ENCODE results near the gene CCDC51. TPM values are rescaled to one million over a fixed set of nuclear protein-coding genes. Genes with fewer than 3 reads are reported as not detected.

CCDC51 gene
- total RNA-seq, 4 donors from 2014 or later = 6.4 to 18.7 (median 13.6) TPM

- peaks cover 28% of the 10 kb centered on the region for H3K4me1 ChIP-seq
- H3K9me3 ChIP-seq = no peaks in the 10 kb centered on the region
- peaks cover 90% of the 10 kb centered on the region for H3K36me3 ChIP-seq
- 90% methylated on average over 10 of the region's 17 CpGs for WGBS
- H3K4me3 ChIP-seq = no peak overlapping the region
- no peaks in the 10 kb centered on the region for H3K27me3 ChIP-seq
- TF ChIP-seq CTCF (IDR thresholded peaks at IDR 0.05) = no peak
- no peak for TF ChIP-seq POLR2AphosphoS5 (IDR thresholded peaks at IDR 0.05)
- H3K27ac ChIP-seq = no peak overlapping the region
- DNase-seq (ENCODE audit: low spot score in 2 of 2) = no peak
Measured at GRCh38 chr3:48418140-48418539, 21.8 kb downstream of the CCDC51 start.

- TF ChIP-seq POLR2A (IDR thresholded peaks at IDR 0.05) = no peak
- no peak for TF ChIP-seq POLR2AphosphoS5 (IDR thresholded peaks at IDR 0.05)
- no peak for TF ChIP-seq EP300 (IDR thresholded peaks at IDR 0.05)
- no peak for TF ChIP-seq CTCF (IDR thresholded peaks at IDR 0.05)
- DNase-seq (ENCODE audit: low spot score in 2 of 2) = no peak
- Histone ChIP-seq H3K9me3 (no peaks in the 10 kb centered on the region), H3K27ac (no peak overlapping the region), H3K4me1 (peaks cover 28% of the 10 kb centered on the region), H3K27me3 (no peaks in the 10 kb centered on the region), H3K4me3 (no peak overlapping the region), H3K36me3 (peaks cover 89% of the 10 kb centered on the region)
- WGBS = 95% methylated on average over 4 of the region's 14 CpGs
Measured at GRCh38 chr3:48417529-48418108, 22.3 kb downstream of the CCDC51 start.

GRCh38 chr3:48416546-48416945, 23.4 kb downstream of the CCDC51 start:
- H3K4me1 ChIP-seq = peaks cover 19% of the 10 kb centered on the region
- 95% methylated on average over 4 of the region's 4 CpGs for WGBS

GRCh38 chr3:48416091-48416505, 23.8 kb downstream of the CCDC51 start:
- Histone ChIP-seq H3K36me3 (peaks cover 91% of the 10 kb centered on the region), H3K4me3 (no peak overlapping the region), H3K4me1 (peaks cover 19% of the 10 kb centered on the region), H3K27ac (no peak overlapping the region), H3K9me3 (no peaks in the 10 kb centered on the region), H3K27me3 (no peaks in the 10 kb centered on the region)
- 96% methylated on average over 5 of the region's 14 CpGs for WGBS
- TF ChIP-seq POLR2AphosphoS5 (IDR thresholded peaks at IDR 0.05) (no peak), POLR2A (IDR thresholded peaks at IDR 0.05) (no peak), CTCF (IDR thresholded peaks at IDR 0.05) (no peak), EP300 (IDR thresholded peaks at IDR 0.05) (no peak)
- no peak for DNase-seq (ENCODE audit: low spot score in 2 of 2)

More at GRCh38 chr3:48416546-48416945, 23.4 kb downstream of the CCDC51 start:
- H3K36me3 ChIP-seq = peaks cover 89% of the 10 kb centered on the region
- no peaks in the 10 kb centered on the region for H3K9me3 ChIP-seq
- no peaks in the 10 kb centered on the region for H3K27me3 ChIP-seq
- no peak overlapping the region for H3K4me3 ChIP-seq
- no peak overlapping the region for H3K27ac ChIP-seq
- no peak for DNase-seq (ENCODE audit: low spot score in 2 of 2)
- no peak for TF ChIP-seq EP300 (IDR thresholded peaks at IDR 0.05)
- no peak for TF ChIP-seq POLR2AphosphoS5 (IDR thresholded peaks at IDR 0.05)
- no peak for TF ChIP-seq CTCF (IDR thresholded peaks at IDR 0.05)
- no peak for TF ChIP-seq POLR2A (IDR thresholded peaks at IDR 0.05)

GRCh38 chr3:48415251-48415953, 24.5 kb downstream of the CCDC51 start:
- Histone ChIP-seq H3K36me3 (peaks cover 91% of the 10 kb centered on the region), H3K27ac (no peak overlapping the region), H3K4me1 (peaks cover 19% of the 10 kb centered on the region), H3K9me3 (no peaks in the 10 kb centered on the region), H3K4me3 (no peak overlapping the region), H3K27me3 (no peaks in the 10 kb centered on the region)
- DNase-seq (ENCODE audit: low spot score in 2 of 2) = no peak
- no peak for TF ChIP-seq POLR2A (IDR thresholded peaks at IDR 0.05)
- TF ChIP-seq EP300 (IDR thresholded peaks at IDR 0.05) = no peak
- no peak for TF ChIP-seq POLR2AphosphoS5 (IDR thresholded peaks at IDR 0.05)
- TF ChIP-seq CTCF (IDR thresholded peaks at IDR 0.05) = no peak
- WGBS = 89% methylated on average over 14 of the region's 24 CpGs

Measured in suprapubic skin (tissue), 4 donors.